Stimulated activated CD4-positive, alpha-beta T cell treated with anti-CD3 and anti-CD28 coated beads, TNF-alpha, amount 100 ng/mL, for 1 hour (primary cell): ENCODE data around the gene CEP68.
"Not testable (repeated sequence)": the region's sequence is repeated elsewhere in the genome, so short reads cannot be mapped to it uniquely, and the experiment has no call there.

Experiments used
- DNase-seq, 3 donors: peaks; one replicate each; pipeline ENCODE4 v3.0.0-alpha.2; 2020; ENCODE audit warnings: low read depth in 3 of 3, low spot score in 1 of 3

The CEP68 gene

DNA sequence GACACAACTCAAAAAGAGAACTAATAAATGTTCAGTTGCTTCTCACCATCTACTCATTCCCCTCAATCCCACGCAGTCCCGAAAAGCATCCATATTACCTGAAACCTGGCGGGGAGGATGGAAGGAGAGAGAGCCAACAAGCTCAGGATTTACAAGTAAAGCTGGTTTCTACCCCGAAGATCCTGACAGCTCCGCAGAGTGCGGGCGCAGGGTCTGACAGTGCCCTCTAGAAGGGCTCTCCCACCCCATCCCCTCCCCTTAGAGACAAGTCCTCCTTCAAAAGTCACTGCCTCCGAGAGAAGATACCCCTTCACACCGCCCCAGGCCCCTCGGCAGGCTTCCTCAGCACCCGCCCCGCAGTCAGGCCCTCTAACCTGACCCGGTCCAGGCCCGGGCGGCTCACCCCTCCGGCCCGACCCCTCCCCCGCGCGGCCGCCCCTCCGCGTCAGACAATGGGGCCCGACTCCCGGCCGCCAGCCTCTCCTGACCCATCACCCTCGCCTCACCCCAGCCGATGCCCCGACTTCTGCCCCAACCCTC is 73.1 kb downstream of the CEP68 start:
- peak in 2 of 3 donors; percentile 4 to 6 for DNase-seq

DNA sequence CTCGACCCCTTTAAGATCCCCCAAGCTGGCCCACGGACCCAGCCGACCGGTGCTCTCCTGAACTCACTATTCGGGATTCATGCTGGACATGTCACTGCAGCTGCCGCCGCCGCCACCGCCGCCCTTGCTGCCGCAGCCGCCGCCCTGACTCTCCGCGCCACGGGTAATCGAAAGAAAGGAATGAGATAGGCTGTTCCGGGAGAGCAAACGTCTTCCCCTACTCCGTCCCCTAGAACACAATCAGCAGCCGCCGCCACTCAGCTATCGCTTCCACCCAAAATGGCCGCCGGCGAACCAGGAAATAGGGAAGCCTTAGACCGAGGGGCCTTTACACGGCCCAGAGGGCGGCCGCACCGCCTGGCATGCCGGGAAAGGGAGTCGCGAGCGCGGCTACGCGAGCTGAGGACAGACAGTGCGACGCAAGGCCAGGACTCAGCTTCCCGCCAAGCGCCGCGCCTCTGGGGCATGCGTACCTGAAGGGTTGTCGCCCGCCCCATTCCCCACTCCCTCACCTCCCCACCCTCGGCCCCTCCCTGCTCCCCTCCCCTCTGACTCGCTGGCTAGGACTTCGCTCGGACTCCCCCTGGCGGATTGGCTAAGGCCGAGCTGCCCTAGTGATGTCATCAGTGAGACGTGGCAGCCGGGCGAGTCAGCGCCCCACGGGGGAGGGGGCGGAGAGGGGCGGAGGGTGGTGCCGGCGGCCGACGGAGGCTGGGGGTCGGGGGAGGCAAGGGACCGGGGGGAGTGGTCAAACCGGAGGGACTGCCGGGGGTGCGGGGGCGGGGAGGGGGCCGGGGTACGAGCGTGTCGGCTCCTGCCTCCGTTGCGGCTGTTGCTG is 73.8 kb downstream of the CEP68 start, which contains the start of gene RAB1A:
Gene RAB1A (minus strand): TSS at position 281 of the 838 bp plus-strand sequence. CDS start 191 bp downstream, at position 90.
- peak; percentile 96 to 99 (median 97) for DNase-seq

DNA sequence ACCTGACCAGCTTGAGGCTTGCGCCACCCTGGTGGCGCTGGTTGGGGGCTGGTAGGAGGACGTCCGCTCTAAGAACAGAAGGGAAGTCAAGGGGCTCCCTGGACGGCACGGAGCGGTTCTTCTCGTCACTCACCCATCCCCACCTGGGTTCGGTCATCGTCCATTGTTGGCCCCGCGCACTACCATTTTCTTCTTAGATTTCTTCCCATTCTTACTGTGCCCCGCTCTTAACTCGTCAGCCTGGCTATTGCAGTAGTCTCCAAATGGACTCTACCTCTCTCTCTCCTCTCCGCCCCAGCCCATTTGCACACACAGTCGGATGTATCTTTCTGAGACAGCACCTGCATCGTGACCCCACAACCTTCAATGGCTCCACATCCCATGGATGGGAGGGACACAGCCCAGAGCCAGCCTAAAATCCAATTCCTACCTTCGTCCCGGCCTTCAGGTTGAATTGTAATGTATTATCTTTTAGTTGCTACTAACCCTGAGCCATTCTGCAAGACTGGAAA is 74.5 kb downstream of the CEP68 start:
- DNase-seq = no peak

DNA sequence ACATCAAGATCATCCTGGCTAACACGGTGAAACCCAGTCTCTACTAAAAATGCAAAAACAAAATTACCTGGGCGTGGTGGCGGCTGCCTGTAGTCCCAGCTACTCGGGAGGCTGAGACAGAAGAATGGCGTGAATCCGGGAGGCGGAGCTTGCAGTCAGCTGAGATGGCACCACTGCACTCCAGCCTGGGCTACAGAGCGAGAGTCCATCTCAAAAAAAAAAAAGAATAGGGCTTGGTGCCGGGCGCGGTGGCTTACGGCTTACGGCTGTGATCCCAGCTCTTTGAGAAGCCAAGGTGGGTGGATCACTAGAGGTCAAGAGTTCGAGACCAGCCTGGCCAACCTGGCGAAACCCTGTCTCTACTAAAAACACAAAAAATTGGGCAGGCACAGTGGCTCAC is 76.7 kb downstream of the CEP68 start:
- DNase-seq = not testable (repeated sequence)

DNA sequence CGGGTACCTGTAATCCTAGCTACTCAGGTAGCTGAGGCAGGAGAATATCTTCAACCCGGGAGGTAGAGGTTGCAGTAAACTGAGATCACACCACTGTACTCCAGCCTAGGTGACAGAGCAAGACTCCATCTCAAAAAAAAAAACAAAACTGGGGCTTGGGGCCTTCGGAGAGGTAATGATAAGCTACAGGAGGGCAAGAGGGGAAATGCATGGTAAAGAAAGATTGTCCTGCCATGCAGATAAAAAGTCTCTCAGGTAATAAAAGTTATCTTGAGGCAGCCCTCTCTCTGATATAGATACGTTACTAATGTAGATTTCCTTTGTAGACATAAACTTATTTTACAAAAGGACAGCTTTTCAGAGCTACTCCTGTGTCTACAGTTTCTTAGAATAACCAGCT is 77.4 kb downstream of the CEP68 start:
- DNase-seq = no peak

DNA sequence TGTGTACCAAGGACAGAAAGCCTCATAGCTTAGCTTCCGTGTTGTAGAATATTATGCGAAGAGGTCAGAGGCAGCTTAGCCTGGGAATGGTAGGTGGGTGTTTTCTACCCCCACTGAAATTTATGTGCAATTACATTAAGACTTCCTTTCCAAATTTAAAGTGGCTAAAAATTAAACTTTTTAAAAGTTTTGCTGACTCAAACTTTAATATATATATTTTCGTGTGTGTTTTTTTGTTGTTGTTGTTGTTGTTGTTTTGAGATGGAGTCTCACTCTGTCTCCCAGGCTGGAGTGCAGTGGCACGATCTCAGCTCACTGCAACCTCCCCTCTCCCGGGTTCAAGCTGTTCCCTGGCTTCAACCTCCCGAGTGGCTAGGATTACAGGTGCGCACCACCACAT is 77.9 kb downstream of the CEP68 start:
- DNase-seq = no peak

DNA sequence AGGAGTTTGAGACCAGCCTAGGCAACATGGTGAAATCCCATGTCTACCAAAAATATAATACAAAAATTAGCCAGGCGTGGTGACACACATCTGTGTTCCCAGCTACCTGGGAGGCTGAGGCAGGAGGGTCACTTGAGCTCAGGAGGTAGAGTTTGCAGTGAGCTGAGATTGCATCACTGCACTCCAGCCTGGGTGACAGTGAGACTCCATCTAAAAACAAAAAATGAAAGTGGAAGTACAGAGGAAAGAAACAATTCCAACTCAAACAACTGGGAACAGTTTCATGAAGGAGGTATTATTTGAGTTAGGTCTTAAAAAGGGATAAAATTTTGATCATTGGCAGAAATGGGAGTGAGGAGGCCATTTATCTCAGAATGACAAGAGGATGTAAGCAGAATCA is 80.0 kb downstream of the CEP68 start:
- DNase-seq = no peak
